HG03039 (cell line): Measurements from ENCODE around the gene SATB2.

ENCODE experiments used
- ATAC-seq: cut with Tn5 transposase; IDR thresholded peaks from one replicate; pipeline ENCODE4 v1.9.1; 2021; ENCODE audit warnings: mild to moderate bottlenecking, moderate library complexity; ENCODE audit not compliant: unreplicated experiment

The SATB2 gene

GRCh38 chr2:199336546-199336945 is 121.2 kb downstream of the SATB2 start:
- no peak for ATAC-seq

- no peak for ATAC-seq
Measured at GRCh38 chr2:199335502-199335901, 122.2 kb downstream of the SATB2 start.

GRCh38 chr2:199329466-199329865 is 128.3 kb downstream of the SATB2 start:
- ATAC-seq: no peak

GRCh38 chr2:199329031-199329430 is 128.7 kb downstream of the SATB2 start:
- no peak for ATAC-seq

- ATAC-seq: no peak
Measured at GRCh38 chr2:199325881-199326280, 131.9 kb downstream of the SATB2 start.

- no peak for ATAC-seq
Measured at GRCh38 chr2:199322151-199322550, 135.6 kb downstream of the SATB2 start.

- ATAC-seq: no peak
Measured at GRCh38 chr2:199317646-199318045, 140.1 kb downstream of the SATB2 start.

- no peak for ATAC-seq
Measured at GRCh38 chr2:199316851-199317250, 140.9 kb downstream of the SATB2 start.

- ATAC-seq: no peak
Measured at GRCh38 chr2:199315299-199316179, 142.2 kb downstream of the SATB2 start.

GRCh38 chr2:199312931-199313330 is 144.8 kb downstream of the SATB2 start:
- no peak for ATAC-seq

GRCh38 chr2:199310771-199311585 is 146.8 kb downstream of the SATB2 start:
- no peak for ATAC-seq

GRCh38 chr2:199309973-199310372 is 147.8 kb downstream of the SATB2 start:
- ATAC-seq: no peak

GRCh38 chr2:199309411-199309810 is 148.3 kb downstream of the SATB2 start:
- ATAC-seq: no peak

- no peak for ATAC-seq
Measured at GRCh38 chr2:199308567-199308966, 149.2 kb downstream of the SATB2 start.

- ATAC-seq: no peak
Measured at GRCh38 chr2:199307461-199307860, 150.3 kb downstream of the SATB2 start.

- ATAC-seq: no peak
Measured at GRCh38 chr2:199306116-199306515, 151.6 kb downstream of the SATB2 start.

GRCh38 chr2:199303728-199304177 is 154.0 kb downstream of the SATB2 start:
- no peak for ATAC-seq

- no peak for ATAC-seq
Measured at GRCh38 chr2:199302851-199303250, 154.9 kb downstream of the SATB2 start.

GRCh38 chr2:199288424-199288823 is 169.3 kb downstream of the SATB2 start:
- no peak for ATAC-seq

GRCh38 chr2:199282309-199282708 is 175.4 kb downstream of the SATB2 start:
- no peak for ATAC-seq

GRCh38 chr2:199279146-199279545 is 178.6 kb downstream of the SATB2 start:
- ATAC-seq: no peak

GRCh38 chr2:199278099-199278498 is 179.6 kb downstream of the SATB2 start:
- no peak for ATAC-seq
